HEK293T (cell line): ENCODE data around the gene PEX10.

ENCODE experiments used
- BHLHE40 ChIP-seq: fragments of 450-650 bp; IDR thresholded peaks from 2 replicates; pipeline ENCODE4 v1.6.1; 2016; ENCODE audit warnings: mild to moderate bottlenecking, moderate library complexity, borderline replicate concordance
- CTBP1 ChIP-seq: fragments of 450-650 bp; IDR thresholded peaks from 2 replicates; pipeline ENCODE4 v1.6.1; 2016; ENCODE audit warnings: borderline replicate concordance
- LEF1 ChIP-seq: fragments of 450-650 bp; IDR thresholded peaks from 2 replicates; pipeline ENCODE4 v1.6.1; 2017; ENCODE audit warnings: mild to moderate bottlenecking, borderline replicate concordance
- SUZ12 ChIP-seq: fragments of 450-650 bp; IDR thresholded peaks from 2 replicates; pipeline ENCODE4 v1.6.1; 2016; ENCODE audit warnings: mild to moderate bottlenecking
- TARDBP ChIP-seq: fragments of 450-650 bp; IDR thresholded peaks from 2 replicates; pipeline ENCODE4 v1.6.1; 2016

DNA sequence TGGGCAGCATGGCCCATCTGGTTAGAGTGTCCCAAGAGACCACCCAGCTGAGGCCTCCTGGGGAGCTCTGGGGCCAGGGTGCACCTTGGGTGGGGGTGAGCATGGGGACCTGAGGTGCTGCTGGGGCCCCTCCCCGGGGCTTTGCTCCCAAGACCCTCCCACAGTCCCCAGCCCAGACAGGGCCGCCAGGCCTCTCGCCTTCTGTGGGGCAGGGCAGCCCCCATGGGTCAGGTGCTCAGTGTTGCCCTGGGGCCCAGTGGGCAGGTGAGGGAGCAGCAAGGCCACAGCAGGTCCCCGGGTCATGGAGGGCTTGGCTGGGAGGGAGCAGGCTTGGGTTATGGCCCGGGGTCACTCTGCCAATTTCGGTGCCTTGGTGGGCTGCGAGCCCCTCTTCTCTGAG lies 24.5 kb upstream of the PEX10 start:
- TF ChIP-seq TARDBP (no peak), SUZ12 (no peak), BHLHE40 (no peak), LEF1 (no peak), CTBP1 (no peak)
